HUES64 (cell line): Measurements from ENCODE around the gene PVALEF. TPM values are rescaled to one million over a fixed set of nuclear protein-coding genes. Genes with fewer than 3 reads are reported as not detected.
A peak's percentile ranks its signal among the peaks of the same experiment; 100 is the strongest.

Experiments used
- H3K27ac ChIP-seq: 2 replicates; pipeline ENCODE4 v1.7.0; 2013; ENCODE audit warnings: low read depth, low read length, inconsistent platforms
- H3K27me3 ChIP-seq: 2 replicates; pipeline ENCODE4 v1.6.1; 2013; ENCODE audit warnings: mild to moderate bottlenecking, low read length; ENCODE audit not compliant: insufficient read depth
- H3K36me3 ChIP-seq: 2 replicates; pipeline ENCODE4 v1.6.1; 2013; ENCODE audit warnings: mild to moderate bottlenecking, low read length; ENCODE audit not compliant: insufficient read depth
- H3K4me1 ChIP-seq: 2 replicates; pipeline ENCODE4 v1.6.1; 2013; ENCODE audit warnings: mild to moderate bottlenecking, low read length, moderate library complexity; ENCODE audit not compliant: insufficient read depth
- H3K4me3 ChIP-seq: 2 replicates; pipeline ENCODE4 v1.5.1; 2013; ENCODE audit warnings: mild to moderate bottlenecking, low read length, moderate library complexity
- H3K9ac ChIP-seq: 2 replicates; pipeline ENCODE4 v1.6.1; 2013; ENCODE audit warnings: mild to moderate bottlenecking, low read depth, low read length
- H3K9me3 ChIP-seq: 2 replicates; pipeline ENCODE4 v1.6.1; 2013; ENCODE audit warnings: low read depth, low read length; ENCODE audit not compliant: insufficient read depth
- WGBS: fragments of 150-250, 120-280 bp; methylation state at CpG from one replicate; pipeline ENCODE4 v1.1.7; 2013; ENCODE audit warnings: missing lambda C conversion rate; 5-methylcytosine and 5-hydroxymethylcytosine counted together
- polyA plus RNA-seq, 2 experiments: library from polyadenylated mRNA; stranded (reverse); fragments of 50-300 nt; gene quantifications; one replicate each; pipeline ENCODE4 v1.2.3, GENCODE V29; 2013

Gene PVALEF
- not detected for polyA plus RNA-seq (2013, experiment 1 of 2)
- polyA plus RNA-seq (2013, experiment 2 of 2), result not detected

DNA sequence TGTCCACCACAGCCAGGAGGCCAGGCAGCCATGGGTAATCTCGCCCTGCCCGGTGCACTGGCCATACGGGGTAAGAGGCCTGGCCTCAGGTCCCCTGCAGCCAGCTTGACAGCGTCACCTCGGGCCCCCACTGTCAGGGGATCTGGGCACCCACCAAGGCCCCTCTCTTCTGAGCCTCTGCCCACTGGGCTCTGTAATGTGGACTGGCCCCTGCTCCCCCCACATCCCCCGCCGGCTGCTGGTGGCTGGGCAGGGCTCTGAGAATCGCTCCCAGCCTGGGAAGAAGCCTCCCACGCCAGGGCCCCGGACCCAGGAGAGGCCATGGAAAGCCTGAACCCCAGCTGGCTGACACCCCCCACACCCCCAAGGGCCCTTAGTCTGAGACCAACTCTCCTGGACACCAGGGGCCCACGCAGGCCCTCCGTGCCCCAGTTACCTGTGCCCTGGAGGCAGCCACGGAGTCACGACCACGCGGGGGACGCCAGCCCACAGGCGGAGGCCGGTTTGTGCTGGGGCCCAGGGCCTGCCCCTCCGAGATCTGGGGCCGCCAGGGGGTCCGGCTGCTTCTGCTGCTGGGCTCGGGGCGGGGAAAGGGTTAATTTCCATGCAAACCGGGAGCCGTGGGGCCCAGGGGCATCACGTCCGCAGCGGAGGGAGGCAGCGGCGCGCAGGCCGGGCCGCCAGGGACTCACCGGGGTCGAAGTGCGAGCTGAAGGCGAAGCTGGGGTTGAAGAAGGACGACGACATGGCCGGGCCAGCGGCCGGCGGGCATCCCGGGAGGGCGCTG, at the start of gene PVALEF:
PVALEF (plus strand) TSS at position 262 of the 787 bp plus-strand sequence. CDS start 15,720 bp downstream, outside the sequence.
- H3K27me3 ChIP-seq, result peaks cover 7% of the 10 kb centered on the region
- no peak within 1 kb of the TSS for H3K27ac ChIP-seq
- H3K9ac ChIP-seq, result peak within 1 kb of the TSS; percentile 7; the same call in 1 of the 2 replicates
- no peaks in the 10 kb centered on the region for H3K4me1 ChIP-seq
- peak within 1 kb of the TSS; percentile 48 for H3K4me3 ChIP-seq
- H3K36me3 ChIP-seq, result no peaks in the 10 kb centered on the region
- no peaks in the 10 kb centered on the region for H3K9me3 ChIP-seq
- 27% methylated on average over 46 of the region's 46 CpGs for WGBS

DNA sequence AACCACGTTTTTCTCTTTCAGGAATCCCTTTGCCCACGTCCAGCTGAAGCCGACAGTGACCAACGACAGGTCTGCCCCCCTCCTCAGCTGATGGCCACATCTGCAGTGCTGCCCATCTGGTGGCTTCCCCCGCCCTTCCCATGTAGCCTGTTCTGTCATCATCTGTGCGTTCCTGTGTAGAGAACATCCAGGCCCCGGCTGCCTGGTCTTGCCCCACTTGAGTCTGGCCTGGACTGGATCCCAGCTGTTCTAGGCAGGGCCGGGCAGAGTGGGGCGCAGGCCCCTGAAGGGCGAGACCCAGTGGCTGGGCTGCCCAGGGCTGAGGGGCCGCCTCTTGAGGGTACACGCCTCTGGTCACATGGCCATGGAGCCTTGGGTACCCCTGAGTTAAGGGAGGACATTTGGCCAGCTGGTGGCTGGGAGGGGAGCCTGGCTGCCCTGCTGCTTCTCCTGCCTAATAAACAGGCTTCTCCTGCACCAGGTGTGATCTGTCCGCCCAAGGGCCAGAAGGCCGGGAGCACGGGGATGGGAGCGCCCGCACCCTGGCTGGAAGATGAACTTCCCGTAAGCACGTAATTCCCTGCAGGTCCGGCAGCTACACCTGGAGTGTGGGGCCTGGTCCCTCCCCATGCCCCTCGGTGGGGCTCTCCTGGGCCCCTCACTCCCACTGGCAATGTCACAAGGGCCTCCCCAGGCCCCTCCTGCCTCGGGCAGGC, 49.4 kb upstream of the PVALEF start:
- whole genome bisulfite sequencing, result 94% methylated on average over 22 of the region's 22 CpGs
- Histone ChIP-seq H3K9me3 (no peaks in the 10 kb centered on the region), H3K9ac (no peak overlapping the region), H3K27me3 (no peaks in the 10 kb centered on the region), H3K36me3 (no peaks in the 10 kb centered on the region), H3K4me1 (no peaks in the 10 kb centered on the region), H3K27ac (no peak overlapping the region), H3K4me3 (no peak overlapping the region)

- Histone ChIP-seq H3K9ac (no peak overlapping the region), H3K27me3 (no peaks in the 10 kb centered on the region), H3K4me3 (no peak overlapping the region), H3K9me3 (no peaks in the 10 kb centered on the region), H3K27ac (no peak overlapping the region), H3K36me3 (no peaks in the 10 kb centered on the region), H3K4me1 (no peaks in the 10 kb centered on the region)
- 91% methylated on average over 7 of the region's 8 CpGs for WGBS
Measured at GRCh38 chr17:81116704-81117103, 48.6 kb upstream of the PVALEF start.

DNA sequence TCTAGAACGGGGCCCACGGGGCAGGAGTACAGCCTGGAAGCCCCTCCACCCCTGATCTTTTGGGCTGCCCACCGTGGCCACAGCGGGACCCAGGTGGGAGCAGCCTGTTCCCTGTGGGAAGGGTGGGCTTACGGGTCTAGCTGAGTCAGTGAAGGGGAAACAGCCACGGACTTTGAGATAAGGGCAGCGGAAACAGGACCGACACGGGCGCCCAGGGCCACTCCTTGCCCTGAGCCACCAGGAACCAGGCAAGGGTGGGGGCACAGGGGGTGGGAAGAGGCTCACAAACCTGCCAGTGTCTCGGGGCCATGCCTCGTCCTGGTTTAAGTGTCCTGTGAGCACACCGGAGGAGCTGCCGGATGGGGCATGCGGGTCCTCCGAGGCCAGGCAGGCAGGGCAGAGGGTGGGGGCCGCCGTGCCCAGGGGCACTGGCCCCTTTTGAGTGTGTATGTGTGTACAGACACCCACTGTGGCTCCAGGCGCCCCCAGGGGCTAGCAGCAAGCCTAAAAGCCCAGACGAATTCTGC, 47.6 kb upstream of the PVALEF start:
- Histone ChIP-seq H3K9ac (no peak overlapping the region), H3K36me3 (no peaks in the 10 kb centered on the region), H3K4me3 (no peak overlapping the region), H3K9me3 (no peaks in the 10 kb centered on the region), H3K27me3 (no peaks in the 10 kb centered on the region), H3K27ac (no peak overlapping the region), H3K4me1 (no peaks in the 10 kb centered on the region)
- 89% methylated on average over 20 of the region's 20 CpGs for WGBS

DNA sequence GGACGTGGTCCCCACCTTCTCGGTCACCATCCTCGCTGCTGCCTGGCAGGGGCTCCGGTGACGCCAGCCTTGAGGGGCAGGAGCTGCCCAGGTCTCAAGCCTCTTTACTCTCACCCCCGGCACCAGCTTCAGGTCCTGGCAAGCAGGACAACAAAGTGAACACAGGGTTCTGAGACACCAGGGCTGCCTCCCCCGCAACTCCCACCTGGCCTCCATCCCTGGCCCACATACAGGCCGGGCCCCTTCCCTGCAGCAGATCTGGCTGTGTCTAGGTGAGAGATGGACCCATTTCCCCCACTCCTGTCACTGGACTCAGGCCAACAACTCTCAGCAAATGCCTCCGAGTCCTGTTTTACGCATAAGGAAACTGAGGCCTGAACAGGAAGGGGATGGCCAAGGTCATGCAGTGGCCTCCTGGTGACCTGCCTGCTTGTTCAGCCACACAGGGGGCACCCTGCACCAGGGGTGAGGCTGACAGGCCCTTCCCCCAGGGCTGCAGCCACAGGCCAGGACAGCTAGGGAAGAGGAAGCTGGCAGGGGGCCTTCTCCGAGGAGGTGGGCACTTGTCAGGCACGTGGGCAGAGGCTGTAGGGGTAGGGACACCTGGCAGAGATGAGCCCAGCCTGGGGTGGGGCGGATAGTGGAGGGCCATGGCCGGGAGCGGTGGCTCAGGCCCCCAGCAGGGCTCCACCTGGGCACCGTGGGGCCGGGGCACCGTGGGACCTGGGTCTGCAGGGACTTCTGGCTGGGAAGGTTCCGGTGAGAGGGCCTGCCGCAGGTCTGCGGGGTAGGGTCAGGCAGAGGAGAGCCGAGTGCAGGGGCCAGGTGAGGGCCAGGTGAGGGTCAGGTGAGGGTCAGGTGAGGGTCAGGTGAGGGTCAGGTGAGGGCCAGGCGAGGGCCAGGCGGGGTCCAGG, 46.7 kb upstream of the PVALEF start:
- peak overlapping the region; percentile 6; the same call in 1 of the 2 replicates for H3K9ac ChIP-seq
- 76% methylated on average over 24 of the region's 24 CpGs for WGBS
- H3K9me3 ChIP-seq, result no peaks in the 10 kb centered on the region
- H3K27ac ChIP-seq, result no peak overlapping the region
- no peaks in the 10 kb centered on the region for H3K4me1 ChIP-seq
- no peaks in the 10 kb centered on the region for H3K27me3 ChIP-seq
- peak overlapping the region; percentile 55 for H3K4me3 ChIP-seq
- no peaks in the 10 kb centered on the region for H3K36me3 ChIP-seq

DNA sequence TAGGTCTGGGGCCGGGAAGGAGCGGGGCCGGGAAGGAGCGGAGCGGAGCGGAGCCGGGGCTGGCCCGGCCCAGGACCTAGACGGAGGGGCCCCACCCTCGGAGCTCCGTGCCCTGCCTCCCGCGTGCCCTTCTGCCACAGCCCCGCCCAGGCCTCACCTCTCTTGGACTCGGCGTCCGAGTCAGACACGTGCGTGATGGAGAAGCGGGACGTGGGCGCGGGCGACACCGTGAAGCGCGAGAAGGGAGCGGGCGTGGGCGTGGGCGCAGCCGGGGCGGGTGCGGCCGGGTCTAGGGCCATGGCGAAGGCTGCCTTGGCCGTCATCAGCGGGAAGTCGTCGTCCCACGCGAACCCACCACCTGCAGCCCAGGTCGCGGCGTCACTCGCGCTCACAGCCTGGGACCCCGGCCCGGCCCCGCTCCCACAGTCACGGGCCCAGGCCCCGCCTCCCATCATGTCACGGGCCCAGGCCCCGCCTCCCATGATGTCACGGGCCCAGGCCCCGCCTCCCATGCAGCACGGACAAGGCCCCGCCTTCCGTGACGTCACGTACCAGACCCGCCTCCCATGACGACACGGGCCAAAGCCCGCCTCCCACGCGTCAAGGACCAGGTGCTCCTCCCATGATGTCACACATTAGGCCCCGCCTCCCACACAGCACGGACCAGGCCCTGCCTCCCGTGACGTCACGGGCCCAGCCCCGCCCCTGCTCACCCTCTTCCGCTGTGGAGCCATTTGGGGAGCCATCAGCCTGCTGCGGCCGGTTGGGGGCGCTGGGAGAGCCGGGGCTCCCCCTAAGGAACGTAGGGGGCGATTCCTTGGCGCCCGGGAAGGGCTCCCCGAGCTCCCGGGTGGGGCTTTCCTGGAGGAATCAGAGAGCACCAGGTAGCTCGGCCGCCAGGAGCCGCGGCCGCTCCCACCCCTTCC, 45.8 kb upstream of the PVALEF start:
- H3K9me3 ChIP-seq, result no peaks in the 10 kb centered on the region
- no peaks in the 10 kb centered on the region for H3K36me3 ChIP-seq
- no peaks in the 10 kb centered on the region for H3K27me3 ChIP-seq
- peak overlapping the region; percentile 55 for H3K4me3 ChIP-seq
- no peaks in the 10 kb centered on the region for H3K4me1 ChIP-seq
- H3K27ac ChIP-seq, result peak overlapping the region; percentile 49
- peak overlapping the region; percentile 6; the same call in 1 of the 2 replicates for H3K9ac ChIP-seq
- 57% methylated on average over 89 of the region's 89 CpGs for WGBS

DNA sequence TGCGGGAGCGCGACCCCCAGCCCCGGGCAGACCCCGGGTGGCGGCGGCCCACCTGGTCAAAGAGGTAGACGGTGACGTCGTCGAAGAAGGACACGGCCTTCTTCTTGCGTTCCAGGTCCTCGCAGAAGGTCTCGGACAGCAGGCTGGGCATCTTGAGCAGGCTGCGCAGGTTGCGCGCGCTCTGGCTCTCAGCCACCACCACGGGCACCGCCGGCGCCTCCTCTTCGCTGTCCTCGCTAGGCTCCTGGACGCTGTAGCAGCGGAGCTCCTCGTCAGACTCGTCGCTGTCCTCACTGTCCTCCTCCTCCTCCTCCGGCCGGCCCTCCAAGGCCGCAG, 45.2 kb upstream of the PVALEF start:
- H3K27me3 ChIP-seq, result no peaks in the 10 kb centered on the region
- H3K36me3 ChIP-seq, result no peaks in the 10 kb centered on the region
- peak overlapping the region; percentile 49 for H3K27ac ChIP-seq
- no peak overlapping the region for H3K9ac ChIP-seq
- no peaks in the 10 kb centered on the region for H3K9me3 ChIP-seq
- no peaks in the 10 kb centered on the region for H3K4me1 ChIP-seq
- H3K4me3 ChIP-seq, result no peak overlapping the region
- WGBS, result 93% methylated on average over 33 of the region's 33 CpGs

GRCh38 chr17:81120695-81121621, 44.3 kb upstream of the PVALEF start:
- Histone ChIP-seq H3K27ac (peak overlapping the region; percentile 49; the same call in 1 of the 2 replicates), H3K27me3 (no peaks in the 10 kb centered on the region), H3K36me3 (no peaks in the 10 kb centered on the region), H3K4me1 (no peaks in the 10 kb centered on the region), H3K4me3 (no peak overlapping the region), H3K9me3 (no peaks in the 10 kb centered on the region), H3K9ac (no peak overlapping the region)
- 90% methylated on average over 45 of the region's 45 CpGs for WGBS

GRCh38 chr17:81121841-81122733, 43.2 kb upstream of the PVALEF start:
- Histone ChIP-seq H3K9me3 (no peaks in the 10 kb centered on the region), H3K4me1 (no peaks in the 10 kb centered on the region), H3K27ac (no peak overlapping the region), H3K27me3 (no peaks in the 10 kb centered on the region), H3K36me3 (no peaks in the 10 kb centered on the region), H3K9ac (no peak overlapping the region), H3K4me3 (no peak overlapping the region)
- WGBS, result 93% methylated on average over 109 of the region's 109 CpGs
